Rectal smooth muscle tissue (tissue), 1 donor: Measurements from ENCODE around the gene ANTXR1.
"Not testable (repeated sequence)": the region's sequence is repeated elsewhere in the genome, so short reads cannot be mapped to it uniquely, and the experiment has no call there.

Experiments
- H3K27ac ChIP-seq: one replicate; pipeline ENCODE4 v1.7.0; 2013; ENCODE audit warnings: low read depth, low read length, inconsistent platforms
- H3K27me3 ChIP-seq: one replicate; pipeline ENCODE4 v1.7.0; 2013; ENCODE audit warnings: low read length; ENCODE audit not compliant: control insufficient read depth, insufficient read depth
- H3K36me3 ChIP-seq: one replicate; pipeline ENCODE4 v1.7.0; 2013; ENCODE audit warnings: low read length; ENCODE audit not compliant: control insufficient read depth, insufficient read depth
- H3K4me1 ChIP-seq: one replicate; pipeline ENCODE4 v1.7.0; 2013; ENCODE audit warnings: low read length; ENCODE audit not compliant: control insufficient read depth, insufficient read depth
- H3K4me3 ChIP-seq: one replicate; pipeline ENCODE4 v1.7.0; 2013; ENCODE audit warnings: low read length
- H3K9ac ChIP-seq: one replicate; pipeline ENCODE4 v1.7.0; 2013; ENCODE audit warnings: low read length

ANTXR1 gene

GRCh38 chr2:69243652-69244051 is 230.7 kb downstream of the ANTXR1 start:
- Histone ChIP-seq H3K36me3 (no peaks in the 10 kb centered on the region), H3K27ac (peak overlapping the region; percentile 69), H3K4me3 (no peak overlapping the region), H3K4me1 (peaks cover 17% of the 10 kb centered on the region), H3K9ac (no peak overlapping the region), H3K27me3 (no peaks in the 10 kb centered on the region)

GRCh38 chr2:69244882-69245281 is 231.9 kb downstream of the ANTXR1 start:
- H3K36me3 ChIP-seq, result no peaks in the 10 kb centered on the region
- peaks cover 17% of the 10 kb centered on the region for H3K4me1 ChIP-seq
- H3K4me3 ChIP-seq, result no peak overlapping the region
- no peaks in the 10 kb centered on the region for H3K27me3 ChIP-seq
- no peak overlapping the region for H3K27ac ChIP-seq
- no peak overlapping the region for H3K9ac ChIP-seq

GRCh38 chr2:69247583-69247982 is 234.6 kb downstream of the ANTXR1 start:
- Histone ChIP-seq H3K27ac (no peak overlapping the region), H3K36me3 (no peaks in the 10 kb centered on the region), H3K27me3 (no peaks in the 10 kb centered on the region), H3K4me3 (no peak overlapping the region), H3K4me1 (peaks cover 6% of the 10 kb centered on the region), H3K9ac (no peak overlapping the region)

GRCh38 chr2:69248232-69248631 is 235.3 kb downstream of the ANTXR1 start:
- H3K4me1 ChIP-seq, result peaks cover 3% of the 10 kb centered on the region
- no peak overlapping the region for H3K27ac ChIP-seq
- H3K4me3 ChIP-seq, result no peak overlapping the region
- H3K27me3 ChIP-seq, result no peaks in the 10 kb centered on the region
- H3K36me3 ChIP-seq, result no peaks in the 10 kb centered on the region
- no peak overlapping the region for H3K9ac ChIP-seq

GRCh38 chr2:69250981-69251380 is 238.0 kb downstream of the ANTXR1 start:
- H3K36me3 ChIP-seq, result no peaks in the 10 kb centered on the region
- H3K9ac ChIP-seq, result no peak overlapping the region
- no peak overlapping the region for H3K4me3 ChIP-seq
- H3K4me1 ChIP-seq, result peaks cover 7% of the 10 kb centered on the region
- no peaks in the 10 kb centered on the region for H3K27me3 ChIP-seq
- no peak overlapping the region for H3K27ac ChIP-seq

GRCh38 chr2:69251943-69252342 is 239.0 kb downstream of the ANTXR1 start:
- no peak overlapping the region for H3K27ac ChIP-seq
- no peak overlapping the region for H3K9ac ChIP-seq
- no peak overlapping the region for H3K4me3 ChIP-seq
- peaks cover 7% of the 10 kb centered on the region for H3K4me1 ChIP-seq
- no peaks in the 10 kb centered on the region for H3K27me3 ChIP-seq
- H3K36me3 ChIP-seq, result no peaks in the 10 kb centered on the region

- Histone ChIP-seq H3K36me3 (no peaks in the 10 kb centered on the region), H3K27ac (peak overlapping the region; percentile 37), H3K27me3 (no peaks in the 10 kb centered on the region), H3K4me1 (peaks cover 7% of the 10 kb centered on the region), H3K9ac (no peak overlapping the region), H3K4me3 (no peak overlapping the region)
These were observed 240.1 kb downstream of the ANTXR1 start for GRCh38 chr2:69253112-69253511.

GRCh38 chr2:69253611-69254301 is 240.8 kb downstream of the ANTXR1 start:
- Histone ChIP-seq H3K27ac (peak overlapping the region; percentile 44), H3K36me3 (no peaks in the 10 kb centered on the region), H3K4me1 (peaks cover 7% of the 10 kb centered on the region), H3K27me3 (no peaks in the 10 kb centered on the region), H3K9ac (no peak overlapping the region), H3K4me3 (no peak overlapping the region)

- no peaks in the 10 kb centered on the region for H3K36me3 ChIP-seq
- no peaks in the 10 kb centered on the region for H3K27me3 ChIP-seq
- H3K4me1 ChIP-seq, result peaks cover 7% of the 10 kb centered on the region
- H3K4me3 ChIP-seq, result no peak overlapping the region
- no peak overlapping the region for H3K9ac ChIP-seq
- no peak overlapping the region for H3K27ac ChIP-seq
These were observed 242.8 kb downstream of the ANTXR1 start for GRCh38 chr2:69255760-69256159.

GRCh38 chr2:69259994-69260591 is 247.1 kb downstream of the ANTXR1 start:
- H3K36me3 ChIP-seq, result not testable (repeated sequence)

GRCh38 chr2:69260666-69261065 is 247.7 kb downstream of the ANTXR1 start:
- H3K4me3 ChIP-seq, result no peak overlapping the region
- no peak overlapping the region for H3K27ac ChIP-seq
- no peaks in the 10 kb centered on the region for H3K36me3 ChIP-seq
- H3K9ac ChIP-seq, result no peak overlapping the region
- H3K27me3 ChIP-seq, result no peaks in the 10 kb centered on the region
- H3K4me1 ChIP-seq, result no peaks in the 10 kb centered on the region

More at GRCh38 chr2:69259994-69260591, 247.1 kb downstream of the ANTXR1 start:
- not testable (repeated sequence) for H3K4me3 ChIP-seq, H3K9ac ChIP-seq, H3K27me3 ChIP-seq, H3K4me1 ChIP-seq, H3K27ac ChIP-seq

GRCh38 chr2:69269330-69269729 is 256.4 kb downstream of the ANTXR1 start:
- Histone ChIP-seq H3K4me3 (no peak overlapping the region), H3K36me3 (no peaks in the 10 kb centered on the region), H3K4me1 (no peaks in the 10 kb centered on the region), H3K27me3 (no peaks in the 10 kb centered on the region), H3K27ac (no peak overlapping the region), H3K9ac (no peak overlapping the region)

- Histone ChIP-seq H3K4me3 (no peak overlapping the region), H3K27ac (no peak overlapping the region), H3K4me1 (no peaks in the 10 kb centered on the region), H3K9ac (no peak overlapping the region), H3K27me3 (no peaks in the 10 kb centered on the region), H3K36me3 (no peaks in the 10 kb centered on the region)
These were observed 258.9 kb downstream of the ANTXR1 start for GRCh38 chr2:69271831-69272257.
